Hematopoietic multipotent progenitor cell treated with erythropoietin and hydrocortisone succinate and interleukin-3 and kit ligand, for 8 days (in vitro differentiated cells): Measurements from ENCODE around the gene STK39.
"Not testable (repeated sequence)": the region's sequence is repeated elsewhere in the genome, so short reads cannot be mapped to it uniquely, and the experiment has no call there.

Experiments used
- DNase-seq: peaks from one replicate; pipeline ENCODE4 v3.0.0-alpha.2; 2015

The STK39 gene

DNA sequence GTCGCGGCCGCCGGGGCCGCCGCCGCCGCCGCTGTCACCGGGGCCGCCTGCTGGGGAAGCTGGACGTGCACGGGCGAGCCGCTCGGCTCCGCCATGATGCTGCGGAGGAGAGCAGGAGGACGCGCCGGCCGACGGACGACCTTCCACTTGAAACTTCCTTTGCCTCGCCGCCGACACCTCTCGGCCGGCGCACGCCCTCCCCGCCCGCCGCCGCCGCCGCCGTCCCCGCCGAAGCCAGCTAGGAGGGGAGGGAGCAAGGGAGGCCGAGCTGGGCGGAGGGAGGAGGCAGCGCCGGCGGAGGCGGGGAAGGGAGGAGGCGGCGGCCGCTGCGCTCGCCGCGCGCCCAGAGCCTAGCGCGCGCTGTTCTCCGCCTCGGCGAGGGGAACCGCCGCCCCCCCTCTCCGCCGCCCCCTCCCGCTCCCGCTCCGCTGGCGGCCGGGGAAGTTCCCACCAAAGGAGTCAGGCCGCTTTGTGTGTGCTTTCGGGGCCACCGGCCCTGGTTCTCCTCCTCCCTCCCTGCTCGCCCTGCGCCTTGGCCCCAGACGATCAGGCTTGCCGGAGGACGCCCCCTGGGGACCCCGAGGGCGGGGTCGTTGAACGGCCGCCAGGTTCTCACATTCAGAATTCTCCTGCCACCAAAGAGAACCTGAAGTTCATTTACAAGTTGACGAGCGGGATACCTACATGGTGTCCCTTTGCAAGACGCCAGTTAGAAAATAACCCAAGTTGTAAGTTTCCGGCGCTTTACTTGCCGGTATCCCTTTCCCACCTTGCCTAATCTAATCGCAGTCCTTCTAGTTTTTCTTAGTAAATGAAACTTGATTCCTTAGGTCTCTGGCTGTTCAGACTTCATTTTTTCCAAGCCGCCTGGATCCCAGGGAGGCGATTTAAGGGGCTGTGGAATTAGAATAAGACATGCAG is at the start of gene STK39:
TSS of gene STK39 (minus strand) at position 255 of the 921 bp plus-strand sequence. CDS start at position 95, 160 bp downstream.
- peak; percentile 75 for DNase-seq

DNA sequence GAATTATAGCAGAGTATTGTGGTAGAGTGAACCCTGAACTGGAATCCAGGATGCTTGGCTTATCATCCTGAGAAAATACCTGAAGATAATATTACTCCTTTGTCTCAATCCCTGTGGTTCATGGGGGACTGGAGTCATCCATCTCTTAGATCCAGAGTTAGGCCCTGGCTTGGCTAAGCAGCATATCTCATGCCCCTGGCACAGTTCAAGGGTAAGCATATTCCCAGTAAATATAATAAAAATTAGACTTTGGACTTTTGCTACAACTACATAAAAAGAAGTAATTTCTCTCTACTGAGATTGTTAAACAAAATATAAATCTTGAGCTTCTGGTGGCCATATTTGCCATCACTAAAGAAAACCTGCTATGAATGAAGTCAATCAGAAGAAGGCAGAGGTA is 47.7 kb upstream of the STK39 start:
- DNase-seq = no peak

DNA sequence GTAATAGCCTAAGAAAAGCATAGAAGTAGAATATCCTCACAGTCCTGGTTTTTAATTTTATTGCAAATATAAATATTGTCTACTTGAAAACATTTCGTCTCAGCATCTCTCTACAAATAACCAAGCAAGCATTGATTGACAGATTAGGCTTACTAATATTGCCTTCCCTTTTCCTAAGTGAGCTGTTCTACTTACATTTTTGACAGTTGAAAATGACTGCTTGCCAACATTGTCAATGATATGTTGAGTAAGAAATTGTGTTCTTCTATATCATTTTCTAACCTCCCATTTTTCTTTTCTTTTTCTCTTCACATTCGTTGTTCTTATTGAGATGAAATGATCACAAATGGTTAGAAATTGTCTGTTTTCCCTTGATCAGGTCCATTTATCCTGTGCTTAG is 47.0 kb upstream of the STK39 start:
- no peak for DNase-seq

DNA sequence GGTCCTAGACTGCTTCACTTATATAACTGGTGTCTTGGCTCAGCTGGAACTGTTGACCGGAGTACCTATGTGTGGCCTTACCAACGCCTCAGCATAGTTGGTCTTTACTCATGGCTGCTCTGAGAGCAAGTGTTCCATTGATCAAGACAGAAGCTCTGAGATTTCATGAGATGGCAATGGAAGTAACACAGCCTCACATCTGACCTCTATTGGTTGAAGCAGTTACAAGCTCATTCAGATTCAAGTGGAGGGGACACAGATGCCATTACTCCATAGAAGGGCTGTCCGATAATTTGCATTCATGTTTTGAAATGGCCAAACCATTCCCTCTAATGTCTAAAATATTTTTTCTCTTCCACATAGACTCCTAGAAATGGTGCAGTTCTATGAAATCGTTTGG is 46.4 kb upstream of the STK39 start:
- DNase-seq = no peak

DNA sequence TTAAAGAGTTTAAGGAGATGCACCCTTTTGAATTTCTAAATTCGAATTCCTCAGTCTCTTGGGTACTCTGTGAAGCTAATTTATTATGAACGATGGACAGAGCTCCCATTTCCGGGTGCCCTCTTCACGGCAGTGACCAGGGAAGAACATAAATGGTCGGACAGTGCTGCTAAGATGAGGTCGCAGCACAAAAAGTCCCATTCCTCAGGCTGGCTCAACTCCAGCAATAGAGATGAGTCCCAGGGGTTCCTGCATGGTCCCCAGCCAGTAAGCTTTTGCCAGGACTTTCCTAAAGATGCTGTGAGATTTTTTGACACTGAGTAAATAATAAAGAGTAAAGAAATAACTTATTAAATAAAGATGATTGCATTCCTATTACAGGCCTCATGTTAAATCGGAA is 43.0 kb upstream of the STK39 start:
- no peak for DNase-seq

DNA sequence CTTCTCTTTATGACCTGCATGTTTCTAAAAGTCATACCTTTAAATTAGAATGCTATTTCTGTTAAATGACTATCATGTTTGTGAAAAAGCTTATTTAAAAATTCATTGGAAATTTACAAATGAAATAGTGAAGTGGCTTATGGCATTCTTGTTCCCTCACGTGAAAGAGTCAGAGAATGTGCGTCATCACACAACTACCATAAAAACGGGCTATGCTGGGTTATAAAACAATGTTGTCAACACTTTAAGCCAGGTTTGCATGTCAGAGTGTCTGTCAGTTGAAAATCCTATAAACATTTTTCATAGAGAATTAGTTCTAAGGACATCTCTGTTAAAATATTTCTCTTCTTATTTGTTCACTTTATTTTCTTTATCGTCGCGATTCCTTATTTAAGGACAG is 42.5 kb upstream of the STK39 start:
- no peak for DNase-seq

DNA sequence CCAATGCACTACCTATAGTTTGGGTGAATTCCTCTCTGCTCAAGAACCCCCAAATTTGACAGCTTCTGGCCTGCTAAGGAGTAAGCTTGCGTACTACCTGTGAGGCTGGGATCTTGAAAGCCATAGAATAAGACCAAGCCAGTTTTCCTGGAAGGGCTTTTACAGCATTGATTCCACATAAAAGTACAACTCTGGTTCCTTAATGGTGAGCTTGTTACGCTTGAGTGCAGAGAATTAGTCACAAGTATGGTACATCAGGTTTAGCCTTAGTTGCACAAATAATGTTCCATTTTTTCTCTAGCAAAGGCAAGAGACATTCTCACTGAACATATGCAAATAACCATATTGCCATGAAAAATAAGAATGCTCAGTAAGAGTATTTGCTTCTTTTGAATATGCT is 39.1 kb upstream of the STK39 start:
- DNase-seq = no peak

DNA sequence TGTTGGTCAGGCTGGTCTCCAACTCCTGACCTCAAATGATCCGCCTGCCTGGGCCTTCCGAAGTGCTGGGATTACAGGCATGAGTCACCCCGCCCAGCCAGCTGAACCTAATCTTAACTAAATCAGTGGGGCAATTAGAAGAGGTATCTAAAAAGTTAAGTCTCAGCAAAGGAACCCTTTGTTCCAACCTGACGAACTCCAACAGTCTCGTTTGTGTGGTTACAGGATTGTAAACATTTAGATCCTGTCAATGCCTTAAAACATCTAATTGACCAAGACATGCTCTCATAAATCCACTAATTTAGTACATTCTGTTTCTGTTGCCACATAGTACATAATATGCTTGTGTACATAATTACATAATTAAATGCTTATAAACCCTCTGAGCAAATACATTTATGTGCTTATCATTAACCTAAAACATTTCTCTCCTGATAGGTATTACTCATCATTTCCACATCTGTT is 31.1 kb upstream of the STK39 start:
- no peak for DNase-seq

DNA sequence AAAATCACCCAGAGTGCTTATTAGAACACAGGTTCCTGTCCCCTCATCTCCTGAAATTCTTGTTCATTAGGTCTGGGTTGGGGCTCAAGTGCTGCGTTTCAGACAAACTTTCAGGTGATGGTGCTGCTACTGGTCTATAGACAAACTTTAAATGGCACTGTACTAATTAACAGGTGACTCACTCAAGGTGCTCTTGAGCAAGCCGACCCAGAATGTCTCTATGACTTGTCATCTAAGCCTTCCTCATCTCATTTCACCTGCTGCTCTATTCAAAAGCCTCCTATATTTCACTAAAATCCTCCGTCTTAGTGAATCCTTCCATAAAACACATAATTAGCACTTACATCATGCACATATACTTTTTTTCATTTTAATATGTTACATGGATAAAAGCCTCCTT is 29.9 kb upstream of the STK39 start:
- DNase-seq = no peak

DNA sequence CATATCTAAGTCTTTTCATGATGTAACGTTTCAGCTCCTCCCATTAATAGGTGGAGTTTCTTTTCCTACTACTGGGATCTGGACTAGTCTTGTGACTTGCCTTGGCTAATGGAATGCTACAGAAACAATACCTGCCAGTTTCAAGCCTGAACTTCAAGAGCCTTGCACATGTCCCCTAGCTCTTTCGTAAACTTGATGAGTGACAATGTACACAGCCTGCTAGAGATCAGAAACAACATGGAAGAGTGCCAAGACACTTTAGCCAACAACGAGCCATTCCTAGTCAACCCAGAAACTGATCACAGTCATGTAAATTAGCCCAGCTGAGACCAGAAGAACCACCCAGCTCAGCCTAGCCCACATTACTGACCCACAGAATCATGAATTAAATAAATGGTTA is 24.8 kb upstream of the STK39 start:
- DNase-seq = no peak

DNA sequence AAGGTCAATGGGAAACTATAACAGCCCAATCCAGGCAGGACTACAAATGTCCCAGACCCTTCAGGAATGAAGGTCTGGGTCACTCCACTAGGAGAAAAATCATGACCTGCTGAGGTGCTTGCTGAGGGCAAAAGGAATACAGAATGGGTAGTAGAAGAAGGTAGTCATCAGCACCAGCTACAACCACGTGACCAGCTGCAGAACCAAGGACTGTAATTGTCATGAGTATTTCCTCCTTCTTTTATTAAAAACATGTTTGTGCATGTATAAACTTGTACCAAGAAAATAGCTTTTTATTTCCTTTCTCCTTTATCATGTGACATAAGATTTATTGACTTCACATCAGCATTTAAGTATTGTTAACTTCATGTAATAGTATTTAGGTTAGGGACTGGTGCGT is 15.5 kb upstream of the STK39 start:
- not testable (repeated sequence) for DNase-seq

DNA sequence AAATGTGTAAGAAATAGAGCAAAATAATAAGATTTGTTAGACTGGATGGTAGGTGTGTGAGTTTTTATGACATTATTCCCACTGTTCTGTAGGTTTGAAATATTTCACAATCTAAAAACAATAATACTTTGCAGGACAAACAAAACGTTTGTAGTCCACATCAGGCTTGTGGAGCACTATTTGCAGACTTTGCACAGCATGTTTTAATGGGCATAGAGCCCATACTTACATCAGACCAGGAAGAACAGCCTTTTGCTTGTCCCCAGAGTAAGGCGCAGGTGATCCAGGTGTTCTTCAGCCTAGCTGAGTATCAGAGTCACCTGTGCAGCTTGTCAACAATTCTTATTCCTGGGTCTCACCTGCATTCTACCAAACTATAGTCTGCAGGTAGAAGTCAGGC is 9.1 kb upstream of the STK39 start:
- no peak for DNase-seq

DNA sequence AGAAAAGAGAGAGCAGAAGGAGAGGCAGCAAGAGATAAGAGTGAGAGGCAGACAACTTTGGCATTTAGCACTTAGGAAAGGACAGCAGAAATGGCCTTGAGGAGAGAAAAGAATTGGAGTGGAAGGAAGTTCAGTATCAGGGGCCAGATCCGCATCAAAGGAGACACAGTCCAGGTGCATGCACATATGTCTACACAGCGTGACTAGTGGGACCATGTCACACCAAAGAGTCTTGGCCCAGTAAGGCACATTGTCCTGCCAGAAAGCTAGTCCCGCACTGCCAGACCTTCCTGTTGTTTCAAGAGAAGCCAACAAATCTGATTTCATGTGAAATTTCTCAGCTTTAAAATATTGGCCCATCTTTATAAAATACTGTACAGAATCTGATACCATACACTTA is 8.5 kb upstream of the STK39 start:
- DNase-seq = no peak

DNA sequence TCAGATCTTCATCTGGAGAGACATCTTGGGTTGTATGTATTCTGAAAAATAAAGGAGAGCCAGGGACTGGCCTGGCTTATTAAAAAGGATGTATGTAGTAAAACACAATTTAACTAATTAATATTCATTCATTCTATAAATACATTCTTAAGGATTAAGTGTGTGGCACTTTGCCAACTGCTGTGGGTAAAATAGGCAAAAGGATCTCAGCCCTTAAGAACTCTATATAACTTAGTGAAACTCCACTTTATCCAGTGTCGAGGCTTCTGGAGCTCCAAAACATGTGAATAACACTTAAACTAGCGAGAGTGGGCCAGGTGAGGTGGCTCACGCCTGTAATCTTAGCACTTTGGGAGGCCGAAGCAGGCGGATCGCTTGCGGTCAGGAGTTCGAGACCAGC is 7.7 kb upstream of the STK39 start:
- DNase-seq = no peak

DNA sequence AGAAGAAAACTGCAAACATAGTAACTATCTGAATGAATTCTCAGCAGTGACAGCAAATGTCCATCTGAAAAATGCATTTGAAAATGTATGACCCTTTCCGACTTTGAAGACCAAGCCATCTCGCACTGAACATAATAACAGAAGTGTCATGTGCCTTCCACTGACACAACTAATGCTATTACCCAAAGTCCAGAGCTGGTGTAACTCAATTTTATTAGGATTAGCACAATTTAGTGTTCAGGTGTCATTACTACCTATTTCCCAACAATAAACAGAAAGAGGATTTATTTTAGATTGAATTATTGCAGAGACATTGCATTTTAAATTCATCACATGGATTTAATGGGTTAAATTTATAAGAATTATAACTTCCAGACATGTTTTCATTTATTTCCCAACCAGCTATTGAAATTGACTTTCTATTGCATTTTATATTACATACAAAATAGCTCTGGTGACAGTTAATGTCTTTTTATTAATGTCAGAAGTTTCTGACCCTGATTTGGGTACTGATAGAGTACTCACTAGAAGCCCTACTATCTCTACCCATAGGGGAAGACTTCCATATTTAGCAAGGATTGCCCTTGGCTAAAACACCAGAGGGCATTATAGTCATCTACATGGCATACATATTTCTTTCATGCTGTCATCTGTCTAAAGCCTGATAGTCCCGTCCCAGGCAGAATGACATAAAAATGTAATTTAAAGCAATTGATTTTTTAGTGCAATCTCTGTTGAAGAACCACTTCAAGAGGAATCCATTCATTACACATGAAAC is 7.0 kb upstream of the STK39 start:
- no peak for DNase-seq

DNA sequence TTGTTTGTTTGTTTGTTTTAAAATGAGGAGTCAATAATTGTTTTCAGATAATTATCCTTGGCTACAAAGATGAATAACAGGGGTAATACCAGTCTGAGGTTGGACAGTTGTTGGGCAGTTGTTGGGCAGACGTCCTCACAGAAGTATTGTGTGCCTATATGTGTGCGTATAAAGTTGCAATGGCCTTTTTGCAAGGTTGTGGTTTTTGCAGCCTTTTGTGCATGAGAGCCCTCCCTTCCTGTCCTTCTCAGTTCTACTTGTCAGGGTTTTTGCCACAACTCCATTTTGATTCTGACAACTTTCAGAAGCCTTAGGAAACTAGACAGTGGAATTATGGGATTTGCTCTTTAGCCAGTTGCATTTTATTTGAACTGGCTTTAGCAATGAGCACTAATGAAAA is 6.0 kb upstream of the STK39 start:
- DNase-seq = no peak

DNA sequence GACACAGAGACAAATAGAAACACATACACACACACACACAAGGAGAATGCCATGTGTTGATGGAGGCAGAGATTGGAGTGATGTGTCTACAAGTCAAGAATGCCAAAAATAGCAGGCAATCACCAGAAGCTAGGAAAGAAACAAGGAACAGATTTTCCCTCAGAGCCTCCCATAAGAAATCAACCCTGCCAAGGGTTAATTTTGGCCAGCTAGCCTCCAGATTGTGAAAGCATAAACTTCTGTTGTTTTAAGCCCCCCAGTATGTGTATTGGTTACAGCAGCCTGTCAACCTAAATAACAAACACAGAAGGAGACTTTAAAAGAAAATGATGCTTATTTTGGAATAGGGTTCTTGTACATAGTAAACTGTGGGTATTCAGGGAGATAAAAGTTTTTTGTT is 5.6 kb upstream of the STK39 start:
- no peak for DNase-seq

DNA sequence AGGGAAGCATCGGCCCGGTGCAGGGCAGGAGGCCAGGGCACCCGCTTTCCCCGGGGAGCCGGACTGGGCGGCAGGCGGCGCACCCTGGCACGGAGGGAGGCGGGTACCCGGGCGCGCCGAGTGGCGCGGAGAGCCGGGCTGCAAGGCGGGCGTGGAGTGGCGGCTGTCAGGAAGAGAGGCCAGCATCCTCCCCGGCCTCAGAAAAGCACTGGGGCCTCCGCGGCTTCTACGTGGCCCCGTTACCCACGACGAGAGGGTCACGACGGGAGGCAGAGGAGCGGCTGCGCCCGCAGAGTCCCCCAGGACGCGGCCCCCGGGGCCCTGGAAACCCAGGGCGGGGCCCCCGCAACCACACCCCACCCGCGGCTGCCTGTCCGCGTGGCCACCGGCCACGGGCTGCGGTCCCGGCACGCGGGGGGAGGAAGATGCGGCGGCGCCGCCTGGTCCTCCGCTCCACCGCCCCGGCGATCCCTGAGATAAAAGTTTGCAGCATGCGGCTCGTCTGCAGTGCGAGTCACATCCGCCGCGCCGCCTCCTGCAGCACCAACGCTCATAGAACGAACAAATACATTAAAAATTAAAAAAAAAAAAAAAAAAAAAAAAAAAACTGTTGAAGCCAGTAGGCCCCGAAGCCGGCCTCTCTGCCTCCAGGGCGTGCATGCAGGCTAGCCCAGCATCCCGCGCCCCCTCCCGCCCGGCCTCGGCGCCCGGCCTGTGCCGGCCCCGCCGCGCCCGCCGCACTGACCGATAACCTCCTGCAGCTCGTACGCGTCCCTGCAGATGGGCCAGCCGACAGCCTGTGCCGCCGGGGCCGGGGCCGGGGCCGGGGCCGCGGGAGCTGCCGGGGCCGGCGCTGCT is 683 bp downstream of the STK39 start:
- DNase-seq = peak; percentile 66

DNA sequence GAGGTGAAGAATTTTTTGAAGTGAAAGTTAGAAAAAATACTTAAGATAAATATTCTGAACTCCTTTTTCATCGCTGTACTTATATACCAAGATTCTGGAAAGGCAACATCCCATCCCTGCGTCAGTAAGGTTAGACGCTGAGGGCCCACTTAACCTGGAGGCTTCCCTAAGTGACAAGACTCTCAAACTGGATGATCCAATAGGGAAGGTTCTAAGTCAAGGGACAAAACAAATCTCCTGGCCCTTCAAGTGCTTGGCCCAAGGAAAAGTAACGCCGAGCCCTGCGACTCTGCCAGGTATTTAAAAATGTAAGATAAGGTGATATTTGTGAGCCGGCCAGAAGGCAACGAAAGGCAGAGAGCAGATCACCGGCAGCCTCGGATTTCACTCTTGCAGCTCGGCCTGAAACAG is 1.3 kb downstream of the STK39 start:
- no peak for DNase-seq

DNA sequence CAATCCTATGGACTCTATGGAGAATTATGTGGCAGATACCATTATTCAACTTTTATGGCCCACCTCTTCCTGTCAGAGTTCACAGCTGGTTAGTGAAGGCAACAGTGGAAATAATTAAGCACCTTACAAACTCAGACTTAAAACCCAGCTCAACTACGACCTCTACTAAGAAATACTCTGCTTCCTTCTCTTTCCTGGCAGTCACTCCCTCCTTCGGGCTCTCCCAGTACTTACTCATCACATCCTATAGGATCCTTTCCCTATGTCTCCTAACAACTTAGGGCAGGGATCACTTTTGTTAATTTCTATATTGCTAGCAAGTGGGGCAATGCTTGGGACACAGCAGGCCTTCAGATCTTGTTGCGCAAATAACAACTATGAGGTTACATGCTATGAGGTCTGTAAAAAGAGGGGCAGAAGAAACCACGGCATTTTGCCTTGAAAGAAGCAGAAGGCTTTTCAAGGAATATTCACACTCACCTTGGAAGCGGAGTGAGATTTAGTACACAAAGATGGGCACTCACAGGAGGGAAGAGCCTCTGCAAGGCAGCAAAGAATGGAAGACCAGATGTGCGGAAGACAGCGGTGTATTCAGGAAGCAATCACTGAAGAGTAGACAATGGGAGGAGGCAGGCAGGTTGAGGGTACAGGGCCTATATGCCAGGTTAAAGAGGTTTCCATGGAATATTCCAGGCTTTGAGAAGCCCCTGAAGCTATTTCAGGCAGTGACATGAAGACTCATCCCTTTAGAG is 2.1 kb downstream of the STK39 start:
- no peak for DNase-seq

DNA sequence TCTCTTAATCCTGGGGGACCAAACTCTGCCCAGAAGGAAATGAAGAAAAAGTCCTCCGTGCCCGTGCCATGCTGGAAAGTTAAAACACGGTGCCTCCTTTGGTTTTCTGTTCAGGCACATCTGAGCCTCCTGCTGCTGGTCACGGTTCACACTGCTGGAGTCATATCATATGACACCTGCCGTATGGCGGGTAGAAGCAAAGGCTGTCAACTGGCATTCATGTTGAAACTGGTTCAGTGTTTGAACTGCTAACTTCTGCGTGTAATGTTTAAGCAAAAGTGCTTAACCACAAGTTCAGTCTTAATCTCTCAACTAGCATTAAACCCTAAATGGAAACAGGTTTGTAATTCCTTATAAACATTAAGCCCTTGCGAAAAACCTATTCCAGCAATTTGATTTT is 3.1 kb downstream of the STK39 start:
- peak; percentile 5 for DNase-seq

DNA sequence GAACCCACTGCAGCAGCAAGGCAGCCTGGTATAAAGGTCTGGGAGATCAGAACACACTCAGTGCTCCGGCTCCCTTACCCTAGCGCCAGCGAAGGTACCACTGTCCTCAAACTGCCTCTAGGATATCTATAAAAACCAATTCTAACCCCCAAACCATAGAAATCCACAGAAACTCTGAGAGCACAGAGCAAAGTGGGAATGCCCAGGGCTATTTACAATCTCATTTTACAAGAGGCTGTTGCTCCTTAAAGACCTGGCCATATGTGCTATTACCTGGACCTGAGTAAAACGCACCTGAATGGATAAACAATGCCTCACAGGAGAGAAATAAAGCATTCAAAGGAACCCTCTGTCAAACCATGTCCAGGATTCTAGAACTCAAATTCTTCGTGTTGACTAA is 4.3 kb downstream of the STK39 start:
- DNase-seq = no peak
